HCT116 (cell line): ENCODE results near the gene IGSF9.

Experiments
- CTCF ChIP-seq, 3 experiments: fragments of 200-600 bp in 1 of 3; sonication (generic) in 1 of 3; IDR thresholded peaks in 2 of 3; conservative IDR thresholded peaks in 1 of 3; 2 replicates each; pipeline ENCODE4 v1.5.1; 2012 to 2017; ENCODE audit warnings: low read depth in 2 of 3, low read length in 2 of 3, antibody characterized with exemption in 1 of 3, borderline replicate concordance in 1 of 3, control low read depth in 1 of 3, mild to moderate bottlenecking in 1 of 3, mixed read lengths in 1 of 3, mixed run types in 1 of 3, moderate library complexity in 1 of 3; ENCODE audit not compliant: insufficient read depth in 1 of 3
- EZH2 ChIP-seq: fragments of 200-600 bp; sonication (generic); IDR thresholded peaks from 2 replicates; pipeline ENCODE4 v1.6.1; 2017; ENCODE audit warnings: antibody characterized with exemption, mixed run types
- MAX ChIP-seq: IDR thresholded peaks from 2 replicates; pipeline ENCODE4 v1.6.1; 2012
- POLR2A ChIP-seq: IDR thresholded peaks from 2 replicates; pipeline ENCODE4 v1.7.0; 2011; ENCODE audit warnings: borderline replicate concordance; ENCODE audit not compliant: insufficient read depth, insufficient read length; ENCODE audit errors: extremely low read depth
- POLR2AphosphoS5 ChIP-seq: IDR thresholded peaks from 2 replicates; pipeline ENCODE4 v1.6.1; 2011; ENCODE audit warnings: mild to moderate bottlenecking, low read depth, low read length, moderate library complexity
- RAD21 ChIP-seq: IDR thresholded peaks from 2 replicates; pipeline ENCODE4 v1.6.1; 2012; ENCODE audit warnings: low read depth, mild to moderate bottlenecking
- REST ChIP-seq: IDR thresholded peaks from 2 replicates; pipeline ENCODE4 v1.6.1; 2012; ENCODE audit warnings: low read depth
- SIN3A ChIP-seq: IDR thresholded peaks from 2 replicates; pipeline ENCODE4 v1.6.1; 2012; ENCODE audit warnings: low read depth
- SP1 ChIP-seq: IDR thresholded peaks from 2 replicates; pipeline ENCODE4 v1.6.1; 2012; ENCODE audit warnings: low read depth
- YY1 ChIP-seq: IDR thresholded peaks from 2 replicates; pipeline ENCODE4 v1.6.1; 2011; ENCODE audit warnings: low read length, low read depth, moderate library complexity, mild to moderate bottlenecking; ENCODE audit not compliant: insufficient replicate concordance; ENCODE audit errors: extremely low read depth
- TF ChIP-seq, protein P1 (sequence below): IDR thresholded peaks from 2 replicates; pipeline ENCODE4 v1.6.1; 2012

GRCh38 chr1:159898527-159898926 is 46.9 kb downstream of the IGSF9 start:
- no peak for TF ChIP-seq CTCF (IDR thresholded peaks at IDR 0.05 in 2 of 3, conservative IDR thresholded peaks at IDR 0.05 in 1 of 3; ENCODE audit: borderline replicate concordance in 1 of 3, insufficient read depth in 1 of 3, low read depth in 2 of 3, low read length in 2 of 3)
- no peak for TF ChIP-seq MAX
- no peak for TF ChIP-seq POLR2AphosphoS5
- no peak for TF ChIP-seq POLR2A
- TF ChIP-seq, protein P1, sequence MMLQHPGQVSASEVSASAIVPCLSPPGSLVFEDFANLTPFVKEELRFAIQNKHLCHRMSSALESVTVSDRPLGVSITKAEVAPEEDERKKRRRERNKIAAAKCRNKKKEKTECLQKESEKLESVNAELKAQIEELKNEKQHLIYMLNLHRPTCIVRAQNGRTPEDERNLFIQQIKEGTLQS: no peak
- TF ChIP-seq EZH2: no peak
- TF ChIP-seq YY1: no peak
- no peak for TF ChIP-seq REST
- TF ChIP-seq SIN3A: no peak
- TF ChIP-seq RAD21: no peak
- no peak for TF ChIP-seq SP1
